GM12878 (cell line): ENCODE data around the gene TTC9C. TPM values are rescaled to one million over a fixed set of nuclear protein-coding genes. Genes with fewer than 3 reads are reported as not detected.

Experiments
- ATAC-seq: fragments of 200-7000 bp; cut with Tn5 transposase; 3 replicates; pipeline ENCODE4 v1.9.1; 2020; ENCODE audit warnings: mild to moderate bottlenecking, moderate library complexity
- BruUV-seq: library from RNA; stranded (reverse); fragments of 400-500 nt; replicated peaks from 2 replicates; lab custom pipeline; 2021; lab: Mats Ljungman, UMichigan
- CTCF ChIA-PET: fragments of 300-600 bp; sonication (Branson Sonifier 250); formaldehyde crosslinking; extraction: SDS; loops from one replicate; lab custom pipeline; 2021; ENCODE audit warnings: inconsistent platforms; lab: Yijun Ruan, JAX
- POLR2A ChIA-PET: fragments of 350-600 bp; formaldehyde crosslinking; extraction: SDS; loops from one replicate; lab custom pipeline; 2021; ENCODE audit warnings: inconsistent platforms; lab: Charles Lee
- RAD21 ChIA-PET: fragments of 300-600 bp; sonication (Branson Sonifier 250); formaldehyde crosslinking; loops from one replicate; lab custom pipeline; 2023; ENCODE audit warnings: antibody characterized with exemption; ENCODE audit not compliant: unreplicated experiment; lab: Charles Lee
- SMC1A ChIA-PET: fragments of 300-600 bp; sonication (Branson Sonifier 250); formaldehyde crosslinking; loops from one replicate; lab custom pipeline; 2023; ENCODE audit not compliant: unreplicated experiment, uncharacterized antibody; lab: Charles Lee
- DNase-seq: peaks from one replicate; pipeline ENCODE4 v3.0.0-alpha.2; 2011; ENCODE audit warnings: low read depth, low spot score
- FAIRE-seq: peaks from 3 replicates; lab custom pipeline; 2011; peaks lifted over from hg19 to GRCh38; lab: Jason Lieb, UNC
- H2AFZ ChIP-seq: 2 replicates; pipeline ENCODE4 v1.6.0; 2011; ENCODE audit warnings: low read depth, low read length, control low read depth; ENCODE audit not compliant: control insufficient read depth
- H3K27ac ChIP-seq: 2 replicates; pipeline ENCODE4 v1.5.1; 2011; ENCODE audit warnings: control low read depth; ENCODE audit not compliant: control insufficient read depth, insufficient read depth
- H3K27me3 ChIP-seq, 2 experiments: replicated peaks in 1 of 2; 2 replicates each; pipeline versions ENCODE4 v1.6.0 to v1.6.1; 2011; ENCODE audit warnings: low read length in 1 of 2; ENCODE audit not compliant: control insufficient read depth in 2 of 2, insufficient read depth in 2 of 2
- H3K36me3 ChIP-seq, 2 experiments: 2 replicates each; pipeline ENCODE4 v1.5.1; 2011; ENCODE audit warnings: low read length in 1 of 2; ENCODE audit not compliant: control insufficient read depth in 2 of 2, insufficient read depth in 2 of 2
- H3K4me1 ChIP-seq: 2 replicates; pipeline ENCODE4 v1.6.1; 2011; ENCODE audit warnings: mild to moderate bottlenecking, low read length, moderate library complexity, mixed read lengths; ENCODE audit not compliant: control insufficient read depth, insufficient read depth
- H3K4me2 ChIP-seq: 2 replicates; pipeline ENCODE4 v1.6.0; 2011; ENCODE audit warnings: control low read depth; ENCODE audit not compliant: control insufficient read depth, insufficient read depth
- H3K4me3 ChIP-seq: fragments of 200-600 bp; sonication (generic); 2 replicates; pipeline ENCODE4 v1.5.1; 2016
- H3K79me2 ChIP-seq: 2 replicates; pipeline ENCODE4 v1.6.0; 2011; ENCODE audit warnings: low read length; ENCODE audit not compliant: control insufficient read depth, insufficient read depth
- H3K9ac ChIP-seq: 2 replicates; pipeline ENCODE4 v1.8.0; 2011; ENCODE audit warnings: low read length, control low read depth, mixed read lengths; ENCODE audit not compliant: control insufficient read depth, insufficient read depth
- H3K9me3 ChIP-seq: replicated peaks from 3 replicates; pipeline ENCODE4 v1.5.1; 2011; ENCODE audit warnings: mild to moderate bottlenecking, low read length; ENCODE audit not compliant: control insufficient read depth, insufficient read depth
- H4K20me1 ChIP-seq: 2 replicates; pipeline ENCODE4 v1.6.0; 2011; ENCODE audit not compliant: control insufficient read depth, insufficient read depth
- CEBPB ChIP-seq, 2 experiments: fragments of 150-350 bp in 1 of 2; IDR thresholded peaks; 2 replicates each; pipeline ENCODE4 v1.6.1; 2012 to 2014; ENCODE audit warnings: low read depth in 2 of 2, low read length in 2 of 2, borderline replicate concordance in 1 of 2, inconsistent platforms in 1 of 2
- CREB1 ChIP-seq: IDR thresholded peaks from 2 replicates; pipeline ENCODE4 v1.6.1; 2012; ENCODE audit warnings: low read depth, mild to moderate bottlenecking, inconsistent platforms
- HCFC1 ChIP-seq: fragments of 150-350 bp; IDR thresholded peaks from 2 replicates; pipeline ENCODE4 v1.6.1; 2014; ENCODE audit warnings: low read length
- JUNB ChIP-seq: IDR thresholded peaks from 2 replicates; pipeline ENCODE4 v1.6.1; 2016; ENCODE audit warnings: antibody characterized with exemption, mild to moderate bottlenecking
- LARP7 ChIP-seq: fragments of 450-650 bp; IDR thresholded peaks from 2 replicates; pipeline ENCODE4 v1.6.1; 2017; ENCODE audit warnings: mild to moderate bottlenecking
- MEF2B ChIP-seq: fragments of 450-650 bp; IDR thresholded peaks from 2 replicates; pipeline ENCODE4 v1.6.1; 2018; ENCODE audit warnings: mild to moderate bottlenecking, moderate library complexity; ENCODE audit not compliant: partially characterized antibody, poor library complexity, severe bottlenecking
- POLR2AphosphoS2 ChIP-seq: IDR thresholded peaks from 2 replicates; pipeline ENCODE4 v1.6.1; 2011; ENCODE audit warnings: low read depth, mild to moderate bottlenecking, low read length, improper control_type of control experiment, moderate library complexity
- RB1 ChIP-seq: fragments of 450-650 bp; formaldehyde crosslinking; IDR thresholded peaks from 2 replicates; pipeline ENCODE4 v1.6.1; 2017; ENCODE audit warnings: mild to moderate bottlenecking, borderline replicate concordance
- SPI1 ChIP-seq: IDR thresholded peaks from 2 replicates; pipeline ENCODE4 v1.6.1; 2011; ENCODE audit warnings: low read depth, mild to moderate bottlenecking, low read length, moderate library complexity, borderline replicate concordance; ENCODE audit not compliant: insufficient read depth
- YY1 ChIP-seq: IDR thresholded peaks from 2 replicates; pipeline ENCODE4 v1.6.1; 2011; ENCODE audit warnings: low read depth, mild to moderate bottlenecking, low read length
- WGBS: methylation state at CpG from one replicate; pipeline ENCODE4 v1.1.6; 2016; ENCODE audit warnings: low lambda C conversion rate; ENCODE audit not compliant: insufficient replicate concordance, insufficient coverage; ENCODE audit errors: missing lambda C conversion rate; 5-methylcytosine and 5-hydroxymethylcytosine counted together
- in situ Hi-C: fragments of 300-500 bp; cut with MboI; formaldehyde crosslinking; loops from 9 replicates; pipeline ENCODE4 v1.14.3; 2018; ENCODE audit warnings: mixed read lengths
- intact Hi-C: fragments of 100-400 bp; cut with micrococcal nuclease; formaldehyde crosslinking; loops from one replicate; pipeline ENCODE4 v1.14.2; 2022; ENCODE audit not compliant: unreplicated experiment
- polyA plus RNA-seq, 11 experiments: library from polyadenylated mRNA; depleted of rRNA in 4 of 11; unstranded in 6 of 11; stranded (reverse) in 5 of 11; fragments of >200 nt; fragmentation: Nextera tagmentation in 4 of 11; fragmentation: Illumina TruSeq in 1 of 11; extraction: Ambion mirVana in 4 of 11; extraction: Trizol in 1 of 11; gene quantifications; 1 replicate in 1 of 11; 2 replicates in 10 of 11; pipeline versions ENCODE4 v1.2.1 to v1.2.3, GENCODE V29; 2011 to 2016; ENCODE audit warnings: inconsistent platforms in 2 of 11, missing spikeins in 2 of 11, low read depth in 1 of 11
- total RNA-seq, 4 experiments: library from RNA; depleted of rRNA in 3 of 4; stranded (reverse); fragments of >200 nt in 3 of 4; fragmentation: Illumina TruSeq in 1 of 4; extraction: Trizol in 1 of 4; gene quantifications; 2 replicates each; pipeline versions ENCODE4 v1.2.1 to v1.2.3, GENCODE V29; 2013 to 2021
- TF ChIP-seq, protein P1 (sequence below): fragments of 450-650 bp; conservative IDR thresholded peaks from 2 replicates; pipeline ENCODE4 v1.6.1; 2017; ENCODE audit warnings: mild to moderate bottlenecking, moderate library complexity
- TF ChIP-seq, protein P2 (sequence below): fragments of 450-650 bp; IDR thresholded peaks from 2 replicates; pipeline ENCODE4 v1.6.1; 2016; ENCODE audit warnings: mild to moderate bottlenecking
- TF ChIP-seq, protein P3 (sequence below): fragments of 450-650 bp; IDR thresholded peaks from 2 replicates; pipeline ENCODE4 v1.6.1; 2017; ENCODE audit warnings: mild to moderate bottlenecking, moderate library complexity
- TF ChIP-seq, protein P4 (sequence below): IDR thresholded peaks from 2 replicates; pipeline ENCODE4 v1.6.1; 2012; ENCODE audit warnings: low read depth, low read length, improper control_type of control experiment

TTC9C gene
- total and polyA plus RNA-seq, 10 of the 15 experiments (the other 5 are each of a cell fraction or from before 2014, with no cell fraction given): 42.0 to 72.3 (median 50.4) TPM

DNA sequence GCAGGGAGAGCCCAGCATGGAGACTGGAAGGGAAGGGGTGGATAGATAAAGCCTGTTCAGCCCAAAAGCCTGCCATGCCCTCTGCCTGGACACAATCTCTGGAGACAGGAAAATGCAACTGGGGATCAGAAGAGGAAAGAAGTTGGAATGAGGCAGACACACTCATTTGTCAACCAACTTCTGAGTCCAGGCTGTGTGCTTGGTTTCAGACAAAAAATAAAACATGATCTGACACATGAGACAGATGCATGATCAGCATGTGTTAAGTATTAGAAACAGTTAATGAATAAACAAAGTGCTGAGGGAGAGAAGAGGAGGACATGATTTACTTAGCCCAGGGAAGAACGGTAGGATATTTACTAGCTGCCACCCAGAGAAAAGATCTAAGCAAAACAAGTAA lies 39.8 kb upstream of the TTC9C start:
- H3K9me3 ChIP-seq: no peaks in the 10 kb centered on the region
- FAIRE-seq (no peak), DNase-seq (no peak), ATAC-seq (no peak)
- WGBS: 93% methylated on average over 1 of the region's 1 CpG
- no peak overlapping the region for H3K27ac ChIP-seq
- no peak overlapping the region for H3K4me3 ChIP-seq
- no peaks in the 10 kb centered on the region for H4K20me1 ChIP-seq
- H3K79me2 ChIP-seq: no peaks in the 10 kb centered on the region
- TF ChIP-seq LARP7 (no peak), MEF2B (no peak), SPI1 (no peak), CREB1 (no peak), RB1 (no peak), CEBPB (IDR thresholded peaks at IDR 0.05; ENCODE audit: borderline replicate concordance in 1 of 2, low read depth in 2 of 2, low read length in 2 of 2) (no peak), YY1 (no peak), POLR2AphosphoS2 (no peak), JUNB (no peak), HCFC1 (no peak)
- TF ChIP-seq, protein P1, sequence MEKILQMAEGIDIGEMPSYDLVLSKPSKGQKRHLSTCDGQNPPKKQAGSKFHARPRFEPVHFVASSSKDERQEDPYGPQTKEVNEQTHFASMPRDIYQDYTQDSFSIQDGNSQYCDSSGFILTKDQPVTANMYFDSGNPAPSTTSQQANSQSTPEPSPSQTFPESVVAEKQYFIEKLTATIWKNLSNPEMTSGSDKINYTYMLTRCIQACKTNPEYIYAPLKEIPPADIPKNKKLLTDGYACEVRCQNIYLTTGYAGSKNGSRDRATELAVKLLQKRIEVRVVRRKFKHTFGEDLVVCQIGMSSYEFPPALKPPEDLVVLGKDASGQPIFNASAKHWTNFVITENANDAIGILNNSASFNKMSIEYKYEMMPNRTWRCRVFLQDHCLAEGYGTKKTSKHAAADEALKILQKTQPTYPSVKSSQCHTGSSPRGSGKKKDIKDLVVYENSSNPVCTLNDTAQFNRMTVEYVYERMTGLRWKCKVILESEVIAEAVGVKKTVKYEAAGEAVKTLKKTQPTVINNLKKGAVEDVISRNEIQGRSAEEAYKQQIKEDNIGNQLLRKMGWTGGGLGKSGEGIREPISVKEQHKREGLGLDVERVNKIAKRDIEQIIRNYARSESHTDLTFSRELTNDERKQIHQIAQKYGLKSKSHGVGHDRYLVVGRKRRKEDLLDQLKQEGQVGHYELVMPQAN: no peak
- TF ChIP-seq, protein P2, sequence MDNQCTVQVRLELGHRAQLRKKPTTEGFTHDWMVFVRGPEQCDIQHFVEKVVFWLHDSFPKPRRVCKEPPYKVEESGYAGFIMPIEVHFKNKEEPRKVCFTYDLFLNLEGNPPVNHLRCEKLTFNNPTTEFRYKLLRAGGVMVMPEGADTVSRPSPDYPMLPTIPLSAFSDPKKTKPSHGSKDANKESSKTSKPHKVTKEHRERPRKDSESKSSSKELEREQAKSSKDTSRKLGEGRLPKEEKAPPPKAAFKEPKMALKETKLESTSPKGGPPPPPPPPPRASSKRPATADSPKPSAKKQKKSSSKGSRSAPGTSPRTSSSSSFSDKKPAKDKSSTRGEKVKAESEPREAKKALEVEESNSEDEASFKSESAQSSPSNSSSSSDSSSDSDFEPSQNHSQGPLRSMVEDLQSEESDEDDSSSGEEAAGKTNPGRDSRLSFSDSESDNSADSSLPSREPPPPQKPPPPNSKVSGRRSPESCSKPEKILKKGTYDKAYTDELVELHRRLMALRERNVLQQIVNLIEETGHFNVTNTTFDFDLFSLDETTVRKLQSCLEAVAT: no peak
- TF ChIP-seq, protein P3, sequence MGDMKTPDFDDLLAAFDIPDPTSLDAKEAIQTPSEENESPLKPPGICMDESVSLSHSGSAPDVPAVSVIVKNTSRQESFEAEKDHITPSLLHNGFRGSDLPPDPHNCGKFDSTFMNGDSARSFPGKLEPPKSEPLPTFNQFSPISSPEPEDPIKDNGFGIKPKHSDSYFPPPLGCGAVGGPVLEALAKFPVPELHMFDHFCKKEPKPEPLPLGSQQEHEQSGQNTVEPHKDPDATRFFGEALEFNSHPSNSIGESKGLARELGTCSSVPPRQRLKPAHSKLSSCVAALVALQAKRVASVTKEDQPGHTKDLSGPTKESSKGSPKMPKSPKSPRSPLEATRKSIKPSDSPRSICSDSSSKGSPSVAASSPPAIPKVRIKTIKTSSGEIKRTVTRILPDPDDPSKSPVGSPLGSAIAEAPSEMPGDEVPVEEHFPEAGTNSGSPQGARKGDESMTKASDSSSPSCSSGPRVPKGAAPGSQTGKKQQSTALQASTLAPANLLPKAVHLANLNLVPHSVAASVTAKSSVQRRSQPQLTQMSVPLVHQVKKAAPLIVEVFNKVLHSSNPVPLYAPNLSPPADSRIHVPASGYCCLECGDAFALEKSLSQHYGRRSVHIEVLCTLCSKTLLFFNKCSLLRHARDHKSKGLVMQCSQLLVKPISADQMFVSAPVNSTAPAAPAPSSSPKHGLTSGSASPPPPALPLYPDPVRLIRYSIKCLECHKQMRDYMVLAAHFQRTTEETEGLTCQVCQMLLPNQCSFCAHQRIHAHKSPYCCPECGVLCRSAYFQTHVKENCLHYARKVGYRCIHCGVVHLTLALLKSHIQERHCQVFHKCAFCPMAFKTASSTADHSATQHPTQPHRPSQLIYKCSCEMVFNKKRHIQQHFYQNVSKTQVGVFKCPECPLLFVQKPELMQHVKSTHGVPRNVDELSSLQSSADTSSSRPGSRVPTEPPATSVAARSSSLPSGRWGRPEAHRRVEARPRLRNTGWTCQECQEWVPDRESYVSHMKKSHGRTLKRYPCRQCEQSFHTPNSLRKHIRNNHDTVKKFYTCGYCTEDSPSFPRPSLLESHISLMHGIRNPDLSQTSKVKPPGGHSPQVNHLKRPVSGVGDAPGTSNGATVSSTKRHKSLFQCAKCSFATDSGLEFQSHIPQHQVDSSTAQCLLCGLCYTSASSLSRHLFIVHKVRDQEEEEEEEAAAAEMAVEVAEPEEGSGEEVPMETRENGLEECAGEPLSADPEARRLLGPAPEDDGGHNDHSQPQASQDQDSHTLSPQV: no peak
- TF ChIP-seq, protein P4, sequence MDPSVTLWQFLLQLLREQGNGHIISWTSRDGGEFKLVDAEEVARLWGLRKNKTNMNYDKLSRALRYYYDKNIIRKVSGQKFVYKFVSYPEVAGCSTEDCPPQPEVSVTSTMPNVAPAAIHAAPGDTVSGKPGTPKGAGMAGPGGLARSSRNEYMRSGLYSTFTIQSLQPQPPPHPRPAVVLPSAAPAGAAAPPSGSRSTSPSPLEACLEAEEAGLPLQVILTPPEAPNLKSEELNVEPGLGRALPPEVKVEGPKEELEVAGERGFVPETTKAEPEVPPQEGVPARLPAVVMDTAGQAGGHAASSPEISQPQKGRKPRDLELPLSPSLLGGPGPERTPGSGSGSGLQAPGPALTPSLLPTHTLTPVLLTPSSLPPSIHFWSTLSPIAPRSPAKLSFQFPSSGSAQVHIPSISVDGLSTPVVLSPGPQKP: no peak
- H3K4me2 ChIP-seq: no peak overlapping the region
- ChIA-PET RAD21 (interaction anchor here (0.7 to 1.0 kb wide), 2 partner anchors 9 to 264 kb away, joined by 3 to 4 read pairs; no protein-coding TSS in a partner anchor), POLR2A (no interaction called here), CTCF (interaction anchor here (1.0 to 1.7 kb wide), 3 partner anchors 23 to 293 kb away, joined by 3 to 7 read pairs (median 3); partner anchors contain the start of genes C11orf98 and CSKMT), SMC1A (no interaction called here)
- H2AFZ ChIP-seq: no peak overlapping the region
- H3K9ac ChIP-seq: no peak overlapping the region
- H3K4me1 ChIP-seq: no peaks in the 10 kb centered on the region
- in situ Hi-C loops (no loop called here), intact Hi-C loops (loop anchor here (10.0 kb wide), 1 partner anchor 224 kb away; no protein-coding TSS in a partner anchor)
- H3K27me3 ChIP-seq: no peaks in the 10 kb centered on the region
- peaks cover 9% of the 10 kb centered on the region in 2 experiments; a peak in 3 of 4 replicates for H3K36me3 ChIP-seq
- BruUV-seq: no TSS peak
